RWPE1 (cell line): Measurements from ENCODE around the gene ACADM.
"Not testable (repeated sequence)": the region's sequence is repeated elsewhere in the genome, so short reads cannot be mapped to it uniquely, and the experiment has no call there.

Experiments
- CTCF ChIA-PET: fragments of 350-600 bp; sonication (Branson Sonifier 250); formaldehyde crosslinking; extraction: SDS; loops from one replicate; lab custom pipeline; 2021; lab: Yijun Ruan, JAX
- POLR2A ChIA-PET: fragments of 400-600 bp; formaldehyde crosslinking; extraction: SDS; loops from one replicate; lab custom pipeline; 2020; ENCODE audit warnings: antibody characterized with exemption; ENCODE audit not compliant: low non-redundant PET; lab: Yijun Ruan, JAX
- DNase-seq: peaks from one replicate; pipeline ENCODE4 v3.0.0; 2012; ENCODE audit warnings: low spot score
- H3K27ac ChIP-seq: fragments of 450-650 bp; 2 replicates; pipeline ENCODE4 v1.5.1; 2017
- TF ChIP-seq, protein P1 (sequence below): fragments of 450-650 bp; conservative IDR thresholded peaks from 2 replicates; pipeline ENCODE4 v1.5.1; 2017; ENCODE audit warnings: low read depth, mild to moderate bottlenecking

Gene ACADM

GRCh38 chr1:75764057-75764655 is 39.6 kb downstream of the ACADM start:
- no peak for DNase-seq
- POLR2A ChIA-PET, result no interaction called here
- no peak overlapping the region for H3K27ac ChIP-seq
- TF ChIP-seq, protein P1, sequence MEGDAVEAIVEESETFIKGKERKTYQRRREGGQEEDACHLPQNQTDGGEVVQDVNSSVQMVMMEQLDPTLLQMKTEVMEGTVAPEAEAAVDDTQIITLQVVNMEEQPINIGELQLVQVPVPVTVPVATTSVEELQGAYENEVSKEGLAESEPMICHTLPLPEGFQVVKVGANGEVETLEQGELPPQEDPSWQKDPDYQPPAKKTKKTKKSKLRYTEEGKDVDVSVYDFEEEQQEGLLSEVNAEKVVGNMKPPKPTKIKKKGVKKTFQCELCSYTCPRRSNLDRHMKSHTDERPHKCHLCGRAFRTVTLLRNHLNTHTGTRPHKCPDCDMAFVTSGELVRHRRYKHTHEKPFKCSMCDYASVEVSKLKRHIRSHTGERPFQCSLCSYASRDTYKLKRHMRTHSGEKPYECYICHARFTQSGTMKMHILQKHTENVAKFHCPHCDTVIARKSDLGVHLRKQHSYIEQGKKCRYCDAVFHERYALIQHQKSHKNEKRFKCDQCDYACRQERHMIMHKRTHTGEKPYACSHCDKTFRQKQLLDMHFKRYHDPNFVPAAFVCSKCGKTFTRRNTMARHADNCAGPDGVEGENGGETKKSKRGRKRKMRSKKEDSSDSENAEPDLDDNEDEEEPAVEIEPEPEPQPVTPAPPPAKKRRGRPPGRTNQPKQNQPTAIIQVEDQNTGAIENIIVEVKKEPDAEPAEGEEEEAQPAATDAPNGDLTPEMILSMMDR, result no peak
- CTCF ChIA-PET, result no interaction called here

DNA sequence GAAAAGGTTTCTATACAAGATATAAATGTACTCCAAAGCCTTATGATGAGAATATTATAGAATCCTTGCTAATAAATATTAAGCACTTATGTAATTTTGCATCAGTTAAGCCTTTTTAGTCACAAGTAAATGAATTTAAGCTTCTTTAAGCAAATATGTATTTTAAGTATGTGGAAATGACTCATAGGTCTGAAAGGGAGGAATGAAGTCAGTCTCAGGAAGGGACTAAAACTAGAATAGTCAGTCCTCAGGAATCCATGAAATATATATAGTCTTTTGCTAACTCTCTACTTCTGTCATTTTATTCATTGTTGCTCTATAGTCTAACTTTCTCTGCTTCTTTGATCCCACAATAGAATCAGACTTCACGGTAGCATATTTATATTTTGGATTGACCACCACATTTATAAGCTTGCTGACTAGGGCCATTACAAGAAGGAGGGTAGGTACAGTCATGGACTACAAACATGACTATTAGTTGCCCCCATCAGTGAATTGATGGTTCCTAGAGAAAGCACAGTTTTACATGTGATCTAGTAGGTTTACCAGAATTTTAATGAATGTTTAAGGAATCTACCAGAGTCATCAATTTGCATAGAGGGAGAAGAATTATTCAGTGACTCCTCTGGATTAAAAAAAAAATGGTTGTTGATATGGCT is 41.3 kb downstream of the ACADM start:
- DNase-seq, result peak; percentile 67
- TF ChIP-seq, protein P1, result no peak
- CTCF ChIA-PET, result interaction anchor here (0.6 kb wide), 1 partner anchor 38 kb away, joined by 3 read pairs; no protein-coding TSS in a partner anchor
- H3K27ac ChIP-seq, result peak overlapping the region; percentile 69; the same call in 1 of the 2 replicates
- POLR2A ChIA-PET, result no interaction called here

- TF ChIP-seq, protein P1, result no peak
- no peak for DNase-seq
- H3K27ac ChIP-seq, result no peak overlapping the region
- ChIA-PET POLR2A (no interaction called here), CTCF (interaction anchor here (0.6 to 0.8 kb wide), 3 partner anchors 20 to 1005 kb away, joined by 3 to 4 read pairs (median 3); no protein-coding TSS in a partner anchor)
Observed at GRCh38 chr1:75768016-75768415, 43.5 kb downstream of the ACADM start.

GRCh38 chr1:75770761-75771160 is 46.3 kb downstream of the ACADM start:
- no peak overlapping the region for H3K27ac ChIP-seq
- no peak for DNase-seq
- CTCF ChIA-PET, result no interaction called here
- TF ChIP-seq, protein P1, result no peak
- POLR2A ChIA-PET, result no interaction called here

DNA sequence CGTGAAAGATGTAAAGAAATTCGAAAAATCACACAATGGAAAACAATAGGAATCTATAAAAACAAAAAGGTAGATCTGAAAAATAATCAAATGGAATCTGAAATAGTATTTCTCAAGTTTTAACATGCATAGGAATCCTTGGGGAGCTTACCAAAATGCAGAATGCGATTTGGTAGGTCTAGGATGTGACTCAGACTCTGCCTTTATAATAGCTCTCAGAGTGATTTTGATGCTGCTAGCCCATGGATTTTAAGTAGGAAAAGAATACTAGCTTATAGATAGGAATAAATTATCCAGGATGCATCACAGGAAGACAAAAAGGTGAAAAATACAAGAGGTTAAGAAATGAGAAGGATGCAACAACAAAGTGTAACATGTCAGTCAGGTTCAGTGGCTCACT is 47.5 kb downstream of the ACADM start:
- POLR2A ChIA-PET, result no interaction called here
- TF ChIP-seq, protein P1, result no peak
- no peak overlapping the region for H3K27ac ChIP-seq
- CTCF ChIA-PET, result no interaction called here
- DNase-seq, result no peak

- POLR2A ChIA-PET, result not testable (repeated sequence)
Observed at GRCh38 chr1:75777812-75778211, 53.3 kb downstream of the ACADM start.

GRCh38 chr1:75778694-75779093 is 54.2 kb downstream of the ACADM start:
- H3K27ac ChIP-seq, DNase-seq, CTCF ChIA-PET, POLR2A ChIA-PET: not testable (repeated sequence)

More at GRCh38 chr1:75777812-75778211, 53.3 kb downstream of the ACADM start:
- CTCF ChIA-PET, H3K27ac ChIP-seq, DNase-seq: not testable (repeated sequence)

DNA sequence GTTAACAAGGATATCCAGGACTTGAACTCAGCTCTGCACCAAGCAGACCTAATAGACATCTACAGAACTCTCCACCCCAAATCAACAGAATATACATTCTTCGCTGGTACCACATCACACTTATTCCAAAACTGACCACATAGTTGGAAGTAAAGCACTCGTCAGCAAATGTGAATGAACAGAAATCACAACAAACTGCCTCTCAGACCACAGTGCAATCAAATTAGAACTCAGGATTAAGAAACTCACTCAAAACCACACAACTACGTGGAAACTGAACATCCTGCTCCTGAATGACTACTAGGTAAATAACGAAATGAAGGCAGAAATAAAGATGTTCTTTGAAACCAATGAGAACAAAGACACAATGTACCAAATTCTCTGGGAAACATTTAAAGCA is 55.7 kb downstream of the ACADM start:
- H3K27ac ChIP-seq, POLR2A ChIA-PET, DNase-seq, CTCF ChIA-PET: not testable (repeated sequence)

DNA sequence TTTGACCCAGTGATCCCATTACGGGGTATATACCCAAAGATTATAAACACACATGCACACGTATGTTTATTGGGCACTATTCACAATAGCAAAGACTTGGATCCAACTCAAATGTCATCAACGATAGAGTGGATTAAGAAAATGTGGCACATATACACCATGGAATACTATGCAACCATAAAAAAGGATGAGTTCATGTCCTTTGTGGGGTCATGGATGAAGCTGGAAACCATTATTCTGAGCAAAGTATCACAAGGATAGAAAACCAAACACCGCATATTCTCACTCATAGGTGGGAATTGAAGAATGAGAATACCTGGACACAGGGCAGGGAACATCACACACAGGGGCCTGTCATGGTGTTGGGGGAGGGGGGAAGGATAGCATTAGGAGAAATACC is 59.4 kb downstream of the ACADM start:
- POLR2A ChIA-PET, H3K27ac ChIP-seq, CTCF ChIA-PET, DNase-seq: not testable (repeated sequence)
